Gastrocnemius medialis (tissue), 4 donors: ENCODE data around the gene COQ8B. TPM values are rescaled to one million over a fixed set of nuclear protein-coding genes. Genes with fewer than 3 reads are reported as not detected.
A peak's percentile ranks its signal among the peaks of the same experiment; 100 is the strongest.

Experiments used
- ATAC-seq, 2 donors: fragments of 150-250 bp; one replicate each; pipeline ENCODE4 v1.9.1; 2016
- DNase-seq, 2 donors: peaks; one replicate each; pipeline ENCODE4 v3.0.0-alpha.2; 2019
- H3K27ac ChIP-seq, 4 donors: fragments of 200-600 bp; sonication (generic); 1 replicate in 1 of 4; 2 replicates in 3 of 4; pipeline ENCODE4 v1.5.1; 2016 to 2018; ENCODE audit warnings: mild to moderate bottlenecking in 2 of 4, moderate library complexity in 1 of 4
- H3K27me3 ChIP-seq, 3 donors: fragments of 200-600 bp; sonication (generic) in 2 of 3; 1 replicate in 1 of 3; 2 replicates in 2 of 3; pipeline versions ENCODE4 v1.5.1 to v1.6.0; 2016 to 2019; ENCODE audit warnings: mild to moderate bottlenecking in 1 of 3, moderate library complexity in 1 of 3
- H3K36me3 ChIP-seq, 2 donors: fragments of 200-600 bp; sonication (generic) in 1 of 2; one replicate each; pipeline ENCODE4 v1.5.1; 2017 to 2018
- H3K4me1 ChIP-seq, 2 donors: fragments of 200-600 bp; sonication (generic) in 1 of 2; one replicate each; pipeline ENCODE4 v1.5.1; 2016 to 2017; ENCODE audit warnings: mild to moderate bottlenecking in 2 of 2
- H3K4me3 ChIP-seq, 4 donors: fragments of 200-600 bp; sonication (generic) in 3 of 4; 1 replicate in 1 of 4; 2 replicates in 3 of 4; pipeline ENCODE4 v1.5.1; 2016 to 2019; ENCODE audit warnings: mild to moderate bottlenecking in 2 of 4
- H3K9me3 ChIP-seq, 3 donors: fragments of 200-600 bp; sonication (generic) in 2 of 3; 1 replicate in 1 of 3; 2 replicates in 2 of 3; pipeline ENCODE4 v1.5.1; 2016 to 2019
- CTCF ChIP-seq, 5 experiments: fragments of 450-650 bp in 3 of 5; fragments of 200-600 bp in 2 of 5; sonication (generic) in 2 of 5; IDR thresholded peaks in 4 of 5; conservative IDR thresholded peaks in 1 of 5; 1 replicate in 4 of 5; 2 replicates in 1 of 5; pipeline ENCODE4 v1.5.1; 2016 to 2019; ENCODE audit warnings: antibody characterized with exemption in 5 of 5, mild to moderate bottlenecking in 3 of 5, moderate library complexity in 3 of 5
- POLR2A ChIP-seq, 2 donors: fragments of 450-650 bp; IDR thresholded peaks; one replicate each; pipeline ENCODE4 v1.6.1; 2017; ENCODE audit warnings: antibody characterized with exemption in 2 of 2, mild to moderate bottlenecking in 2 of 2, moderate library complexity in 2 of 2
- in situ Hi-C, 4 donors: fragments of 200-750 bp; cut with MboI; loops; one replicate each; pipeline versions ENCODE4 v1.15.0 to v1.8.0; 2017; ENCODE audit warnings: low sequenced_read_pairs in 4 of 4
- intact Hi-C: fragments of 100-400 bp; cut with DNase I; formaldehyde crosslinking; loops from one replicate; pipeline ENCODE4 v1.15.1; 2023; ENCODE audit warnings: low total_unique reads
- total RNA-seq, 4 donors: library from RNA; depleted of rRNA; stranded (reverse); fragments of >200 nt; gene quantifications; one replicate each; pipeline versions ENCODE4 v1.1.0 to v1.2.3, GENCODE V29; 2016

Gene COQ8B
- total RNA-seq, 4 donors from 2014 or later: 14.9 to 30.7 (median 20.2) TPM

DNA sequence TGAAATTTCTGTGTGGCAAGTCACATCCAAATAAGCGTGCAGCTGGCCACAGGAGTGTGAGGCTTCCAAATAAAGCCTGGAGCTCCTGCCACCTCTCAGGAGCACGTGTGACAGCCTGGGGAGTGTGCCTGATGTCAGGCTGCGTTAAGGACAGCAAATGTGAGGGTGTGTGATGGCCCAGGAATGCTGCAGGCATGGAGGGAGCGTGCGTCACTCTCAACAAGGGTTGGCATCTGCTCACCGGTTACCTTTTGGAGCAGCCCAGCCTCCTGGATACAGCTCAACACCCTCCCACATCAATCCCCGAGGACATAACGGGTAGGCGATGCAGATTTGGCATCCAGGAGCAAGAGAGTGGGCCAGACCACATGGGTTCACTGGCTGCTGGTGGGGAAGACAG, 45.3 kb downstream of the COQ8B start:
- DNase-seq (peak in 1 of 2 donors; percentile 44), ATAC-seq (peak; percentile 40 to 59)
- no peak for TF ChIP-seq POLR2A (IDR thresholded peaks at IDR 0.05)
- TF ChIP-seq CTCF (IDR thresholded peaks at IDR 0.05 in 4 of 5, conservative IDR thresholded peaks at IDR 0.05 in 1 of 5): no peak
- Histone ChIP-seq H3K27me3 (no peaks in the 10 kb centered on the region), H3K27ac (peak overlapping the region in 3 of 4 donors; percentile 1 to 54 (median 10)), H3K36me3 (peaks cover 0 to 56% of the 10 kb centered on the region in 2 donors), H3K4me1 (peaks cover 0 to 4% of the 10 kb centered on the region in 2 donors), H3K9me3 (no peaks in the 10 kb centered on the region), H3K4me3 (no peak overlapping the region)
- intact Hi-C loops (no loop called here), in situ Hi-C loops (loop anchor here in 3 of 4 donors (25.0 kb wide), 2 partner anchors 466 to 591 kb away; partner anchors contain the start of gene HNRNPUL1 (in 1 of the 3))

DNA sequence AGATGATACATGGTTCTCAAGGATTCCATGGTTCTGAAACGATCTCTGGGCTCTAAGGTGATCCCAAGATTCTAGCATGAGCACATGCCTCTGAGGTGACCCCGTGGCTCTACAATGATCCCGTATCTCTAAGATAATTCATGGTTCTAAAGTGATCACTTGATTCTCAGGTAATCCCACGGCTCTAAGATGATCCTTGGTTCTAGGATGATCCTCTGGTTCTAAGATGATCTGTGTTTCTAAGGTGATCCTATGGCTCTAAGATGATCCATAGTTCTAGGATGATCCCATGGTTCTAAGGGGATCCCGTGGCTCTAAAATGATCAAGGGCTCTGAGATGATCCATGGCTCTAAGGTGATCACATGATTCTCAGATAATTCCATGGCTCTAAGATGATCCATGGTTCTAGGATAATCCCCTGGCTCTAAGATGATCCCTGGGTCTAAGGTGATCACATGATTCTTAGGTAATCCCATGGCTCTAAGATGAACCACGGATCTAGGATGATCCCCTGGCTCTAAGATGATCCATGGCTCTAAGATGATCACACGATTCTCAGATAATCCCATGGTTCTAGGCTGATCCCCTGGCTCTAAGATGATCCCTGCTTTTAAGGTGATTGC, 47.6 kb downstream of the COQ8B start:
- Histone ChIP-seq H3K36me3 (peaks cover 0 to 42% of the 10 kb centered on the region in 2 donors), H3K9me3 (no peaks in the 10 kb centered on the region), H3K27ac (no peak overlapping the region), H3K4me3 (no peak overlapping the region), H3K27me3 (no peaks in the 10 kb centered on the region), H3K4me1 (no peaks in the 10 kb centered on the region)
- intact Hi-C loops (loop anchor here (10.0 kb wide), 1 partner anchor 596 kb away; the partner anchor contains the start of gene HNRNPUL1), in situ Hi-C loops (loop anchor here in 3 of 4 donors (25.0 kb wide), 2 partner anchors 468 to 593 kb away; partner anchors contain the start of gene HNRNPUL1 (in 1 of the 3))
- TF ChIP-seq CTCF (IDR thresholded peaks at IDR 0.05 in 4 of 5, conservative IDR thresholded peaks at IDR 0.05 in 1 of 5) (no peak), POLR2A (IDR thresholded peaks at IDR 0.05) (no peak)
- DNase-seq (no peak), ATAC-seq (no peak)

GRCh38 chr19:40667602-40668001, 49.1 kb downstream of the COQ8B start:
- in situ Hi-C loops (loop anchor here in 3 of 4 donors (25.0 kb wide), 2 partner anchors 470 to 595 kb away; partner anchors contain the start of gene HNRNPUL1 (in 1 of the 3)), intact Hi-C loops (loop anchor here (10.0 kb wide), 1 partner anchor 597 kb away; the partner anchor contains the start of gene HNRNPUL1)
- Histone ChIP-seq H3K27me3 (no peaks in the 10 kb centered on the region), H3K36me3 (peaks cover 0 to 28% of the 10 kb centered on the region in 2 donors), H3K4me3 (no peak overlapping the region), H3K4me1 (peaks cover 6 to 9% of the 10 kb centered on the region in 2 donors), H3K9me3 (no peaks in the 10 kb centered on the region), H3K27ac (no peak overlapping the region)
- ATAC-seq (no peak), DNase-seq (no peak)
- TF ChIP-seq CTCF (IDR thresholded peaks at IDR 0.05 in 4 of 5, conservative IDR thresholded peaks at IDR 0.05 in 1 of 5): no peak
- no peak for TF ChIP-seq POLR2A (IDR thresholded peaks at IDR 0.05)

GRCh38 chr19:40666803-40667438, 49.8 kb downstream of the COQ8B start:
- TF ChIP-seq POLR2A (IDR thresholded peaks at IDR 0.05) (no peak), CTCF (IDR thresholded peaks at IDR 0.05 in 4 of 5, conservative IDR thresholded peaks at IDR 0.05 in 1 of 5) (no peak)
- intact Hi-C loops (loop anchor here (10.0 kb wide), 1 partner anchor 598 kb away; the partner anchor contains the start of gene HNRNPUL1), in situ Hi-C loops (loop anchor here in 3 of 4 donors (25.0 kb wide), 2 partner anchors 470 to 595 kb away; partner anchors contain the start of gene HNRNPUL1 (in 1 of the 3))
- Histone ChIP-seq H3K36me3 (peaks cover 0 to 21% of the 10 kb centered on the region in 2 donors), H3K27ac (peak overlapping the region in 2 of 4 donors; percentile 50 to 59), H3K4me1 (peaks cover 6 to 11% of the 10 kb centered on the region in 2 donors), H3K4me3 (no peak overlapping the region), H3K27me3 (no peaks in the 10 kb centered on the region), H3K9me3 (no peaks in the 10 kb centered on the region)
- DNase-seq (no peak), ATAC-seq (no peak)
